GM21515 (cell line): ENCODE measurements around the gene DLG5.

ENCODE experiments used
- ATAC-seq: cut with Tn5 transposase; IDR thresholded peaks from one replicate; pipeline ENCODE4 v1.9.1; 2021; ENCODE audit not compliant: unreplicated experiment

Gene DLG5

DNA sequence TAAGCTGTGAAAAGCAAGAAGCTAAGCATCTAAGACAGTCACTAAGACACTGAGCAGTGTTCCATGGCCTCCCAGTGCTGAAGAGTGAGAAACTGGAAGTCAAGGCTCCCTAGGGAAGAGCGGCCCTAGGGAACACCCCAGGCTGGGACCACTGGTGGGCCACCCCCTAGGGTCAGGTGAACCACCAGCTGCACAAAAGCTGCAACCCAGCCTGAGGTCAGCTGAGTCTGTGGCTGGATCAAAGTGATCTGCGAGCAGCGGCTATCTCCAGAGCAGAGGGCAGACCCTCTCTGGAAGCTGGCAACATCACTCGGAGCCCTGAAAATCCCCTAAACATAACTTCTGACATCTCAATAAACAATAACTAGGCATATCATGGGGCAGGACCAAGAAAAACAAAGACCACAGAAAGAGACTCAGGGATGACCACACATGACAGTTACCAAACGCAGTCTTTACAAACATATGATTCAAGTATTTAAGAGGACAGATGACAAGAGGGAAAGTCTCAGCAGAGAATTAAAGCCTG, 125.8 kb downstream of the DLG5 start:
- ATAC-seq: no peak

DNA sequence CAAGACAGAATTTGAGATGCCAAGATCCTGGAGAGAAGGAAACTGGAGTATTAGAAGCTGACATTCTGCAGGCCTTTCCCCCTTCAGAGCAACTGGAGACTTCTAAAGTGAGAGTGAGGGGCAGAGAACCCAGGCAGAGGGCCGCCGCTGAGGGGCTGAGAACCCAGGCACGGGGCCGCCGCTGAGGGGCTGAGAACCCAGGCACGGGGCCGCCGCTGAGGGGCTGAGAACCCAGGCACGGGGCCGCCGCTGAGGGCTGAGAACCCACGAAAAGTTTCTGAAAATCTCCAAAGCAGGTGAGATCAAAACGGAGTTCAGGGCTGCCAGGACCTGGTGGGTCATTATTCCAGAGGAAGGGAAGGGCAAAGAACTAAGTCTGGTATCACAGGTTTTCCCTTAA, 126.2 kb downstream of the DLG5 start:
- ATAC-seq: no peak

DNA sequence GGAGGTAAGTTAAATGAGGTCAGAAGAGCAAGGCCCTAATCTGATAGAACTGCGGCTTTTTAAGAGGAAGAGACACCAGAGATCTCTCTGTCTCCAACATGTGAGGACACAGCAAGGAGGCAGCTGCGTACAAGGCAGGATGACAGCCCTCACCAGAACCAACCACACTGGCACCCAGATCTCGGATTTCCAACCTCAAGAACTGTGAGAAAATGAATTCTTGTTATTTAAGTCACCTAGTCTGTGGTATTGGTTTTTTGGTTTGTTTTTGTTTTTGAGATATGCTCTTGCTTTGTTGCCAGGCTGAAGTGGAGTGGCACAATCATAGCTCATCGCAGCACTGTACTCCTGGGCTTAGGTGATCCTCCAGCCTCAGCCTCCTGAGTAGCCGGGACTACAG, 127.2 kb downstream of the DLG5 start:
- ATAC-seq: no peak

DNA sequence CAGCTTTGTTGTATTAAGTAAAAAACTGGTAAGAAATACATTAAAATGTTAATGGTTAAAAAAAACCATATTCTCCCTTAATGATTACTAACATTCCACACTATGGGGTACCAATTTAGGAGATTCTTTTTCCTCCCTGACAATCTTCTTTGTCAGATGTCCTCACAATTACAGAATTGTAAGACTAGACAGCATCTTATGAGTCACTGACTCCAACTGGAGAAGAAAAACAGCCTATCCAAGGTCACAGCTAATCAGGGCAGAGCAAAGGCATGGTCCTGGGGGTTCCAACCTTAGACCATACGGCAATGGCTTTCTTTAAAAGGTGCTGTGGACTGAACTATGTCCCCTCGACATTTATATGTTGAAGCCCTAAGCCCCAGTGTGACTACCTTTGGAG, 127.6 kb downstream of the DLG5 start:
- ATAC-seq: no peak

DNA sequence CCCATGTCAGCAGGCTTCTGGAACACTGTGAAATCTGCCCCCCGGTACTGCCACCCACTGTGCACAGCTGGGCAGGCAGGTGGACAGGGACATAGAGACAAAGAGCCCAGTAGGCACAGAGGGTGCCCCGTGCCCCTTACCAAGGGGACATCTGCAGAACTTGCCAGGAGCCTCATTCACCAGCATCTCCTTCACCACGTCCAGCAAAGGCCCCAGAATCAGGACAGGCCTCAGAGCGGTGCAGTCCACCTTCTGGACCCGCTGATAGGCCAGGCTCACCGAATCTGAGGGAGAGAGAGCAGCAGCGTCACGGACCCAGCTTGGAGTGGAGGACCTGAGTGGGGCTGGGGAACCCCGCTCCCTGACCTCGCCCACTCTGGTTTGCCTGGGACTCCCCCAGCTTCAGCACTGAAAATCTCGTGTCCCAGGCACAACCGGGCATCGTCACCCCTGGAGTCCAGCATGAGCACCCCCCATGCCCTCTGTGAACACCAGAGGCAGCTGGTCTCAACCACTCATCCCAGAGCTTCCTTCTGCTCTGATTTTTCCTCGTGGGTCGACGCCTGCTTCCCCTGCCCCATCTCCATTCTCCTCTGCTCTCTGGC, 130.1 kb downstream of the DLG5 start:
- ATAC-seq: no peak

DNA sequence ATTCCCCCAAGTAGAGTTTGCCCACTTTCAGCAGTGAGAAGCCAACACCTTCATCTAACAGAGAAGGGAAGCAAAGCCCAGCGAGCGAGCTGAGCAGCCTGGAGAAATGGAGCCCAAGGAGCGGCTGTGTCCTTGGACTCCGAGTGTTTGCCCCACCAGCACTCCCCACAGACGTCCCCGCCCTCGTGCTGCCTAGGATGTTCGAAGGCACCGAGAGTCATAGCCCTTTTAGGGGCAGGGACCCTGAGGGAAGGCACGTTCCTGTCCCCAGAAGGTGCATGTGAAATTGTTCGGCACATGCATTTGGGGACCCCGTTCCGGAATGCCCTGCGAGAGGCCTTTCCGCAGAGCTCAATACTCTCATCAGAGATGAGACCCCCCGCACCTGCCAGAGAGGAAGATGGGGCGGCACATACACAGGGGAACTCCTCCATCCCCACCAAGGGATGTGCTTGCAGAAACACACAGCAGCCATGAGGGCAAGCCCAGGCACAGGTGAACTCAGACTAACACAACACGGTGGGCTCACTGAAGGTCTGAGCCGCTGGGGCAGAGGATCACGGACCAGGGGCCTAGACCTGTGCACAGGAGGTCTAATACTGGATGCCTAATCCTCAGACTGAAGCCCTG, 131.0 kb downstream of the DLG5 start:
- ATAC-seq: no peak

DNA sequence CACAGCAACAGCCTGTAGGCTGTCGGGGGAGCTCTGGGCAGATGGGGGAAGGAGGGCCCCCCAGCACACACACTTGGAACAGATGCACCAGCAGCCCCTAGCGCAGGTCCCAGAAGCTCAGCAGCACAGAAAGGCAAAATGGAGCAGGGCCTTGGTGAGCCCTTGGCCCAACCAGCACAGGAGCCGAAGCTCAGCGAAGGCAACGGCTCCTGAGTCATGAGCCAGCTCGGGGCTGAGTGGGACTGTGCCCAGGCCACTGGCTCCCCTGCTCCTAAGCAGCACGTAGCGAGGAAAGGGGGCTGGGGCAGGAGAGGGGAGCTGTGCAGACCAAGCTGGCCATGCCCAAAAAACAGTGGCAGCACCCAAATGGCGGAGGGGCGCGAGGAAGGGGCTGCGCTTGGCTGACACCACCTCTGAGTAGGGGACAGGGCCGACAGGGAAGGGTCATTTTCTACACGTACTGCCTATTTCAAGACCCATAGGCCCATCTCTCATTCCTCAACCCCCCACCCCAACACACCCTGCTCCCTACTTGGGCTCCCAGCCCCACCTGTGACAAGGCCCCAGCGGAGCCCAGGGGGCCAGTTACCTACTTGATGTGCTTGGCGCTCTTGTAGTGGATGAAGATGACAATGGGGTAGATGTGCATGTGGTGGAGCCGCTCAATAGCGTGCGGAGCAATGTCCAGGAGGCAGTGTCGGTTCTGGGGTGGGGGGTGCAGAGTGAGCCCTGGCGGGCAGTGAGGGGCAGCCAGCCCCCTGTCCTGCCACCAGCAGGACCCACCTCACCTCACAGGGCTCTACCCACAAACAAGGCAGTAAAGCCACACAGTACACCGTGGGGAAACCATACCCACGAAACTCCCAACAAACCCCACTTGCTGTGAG, 132.1 kb downstream of the DLG5 start:
- ATAC-seq: no peak

DNA sequence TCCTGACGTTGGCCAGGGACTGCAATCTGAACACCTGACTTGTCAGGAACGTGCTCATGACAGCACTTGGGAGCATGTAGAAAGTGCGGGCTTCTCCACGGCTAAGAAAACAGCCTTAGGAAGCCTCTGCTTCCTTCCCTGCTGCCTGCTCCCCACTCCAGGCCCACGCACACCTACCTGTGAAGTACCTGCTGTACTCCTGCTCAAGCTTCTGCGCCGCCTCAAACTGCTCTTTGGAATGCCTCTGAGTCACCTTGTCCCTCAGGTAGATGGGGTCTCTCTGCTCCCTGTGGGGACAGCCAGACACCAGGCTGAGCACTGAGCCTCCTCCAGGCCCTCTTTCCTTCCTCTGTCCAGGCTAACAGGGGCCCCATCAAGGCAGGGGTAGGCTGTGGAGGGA, 132.7 kb downstream of the DLG5 start:
- no peak for ATAC-seq

DNA sequence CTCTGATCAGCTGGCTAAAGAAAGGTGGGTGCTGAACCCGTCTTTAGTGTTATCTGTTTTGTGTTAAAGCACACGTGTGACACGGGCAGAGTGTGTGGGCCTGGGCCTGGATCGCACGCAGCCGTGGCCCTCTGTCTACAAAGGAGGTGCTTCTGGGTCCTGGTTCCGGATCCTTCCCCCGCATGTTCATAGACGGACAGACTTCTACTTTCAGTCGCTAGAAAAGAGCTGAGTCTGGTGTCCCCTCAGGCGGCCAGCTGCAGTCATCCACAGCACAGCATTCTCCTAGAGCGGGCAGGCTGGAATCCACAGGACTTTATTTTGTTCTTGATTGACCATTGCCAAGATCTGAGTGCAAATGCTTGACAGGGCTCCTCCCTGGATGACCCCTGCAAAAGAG, 134.4 kb downstream of the DLG5 start:
- ATAC-seq: no peak

DNA sequence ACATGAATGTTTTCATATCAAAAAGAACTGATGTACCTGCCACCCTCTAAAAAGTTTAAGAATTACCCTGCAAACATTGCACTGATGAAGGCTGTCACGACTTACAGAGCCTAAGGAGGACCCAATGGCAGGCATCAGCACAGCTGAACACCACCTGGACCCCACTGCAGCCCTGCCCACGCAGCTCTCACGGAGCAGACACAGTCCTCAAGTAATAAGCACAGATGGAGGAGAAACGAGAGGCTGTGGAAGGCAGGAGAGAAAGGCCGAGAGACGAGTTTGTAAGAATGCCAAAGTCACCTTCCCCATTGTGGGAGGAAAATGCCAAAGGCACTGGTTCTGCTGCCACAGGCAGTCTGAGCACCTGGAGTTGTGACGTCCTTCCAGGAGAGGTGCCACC, 135.0 kb downstream of the DLG5 start:
- no peak for ATAC-seq

DNA sequence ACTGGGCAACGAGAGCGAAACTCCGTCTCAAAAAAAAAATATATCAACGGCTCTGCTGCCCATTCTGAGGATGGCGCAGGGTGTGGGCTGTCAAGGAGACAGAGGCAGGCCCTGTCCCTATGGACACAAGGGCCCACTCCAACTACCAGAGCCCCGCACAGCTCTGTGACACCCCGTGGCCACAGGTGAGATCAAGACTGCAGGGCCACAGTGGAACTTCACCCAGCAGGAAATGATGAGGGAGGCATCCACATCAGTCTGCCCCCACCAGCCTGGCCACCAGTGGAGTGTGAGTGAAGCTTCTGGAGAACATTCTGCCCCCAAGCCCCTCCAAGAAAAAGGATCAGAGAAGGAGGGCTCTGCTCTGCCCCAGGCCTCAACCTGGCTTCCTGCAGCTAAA, 136.7 kb downstream of the DLG5 start:
- no peak for ATAC-seq

DNA sequence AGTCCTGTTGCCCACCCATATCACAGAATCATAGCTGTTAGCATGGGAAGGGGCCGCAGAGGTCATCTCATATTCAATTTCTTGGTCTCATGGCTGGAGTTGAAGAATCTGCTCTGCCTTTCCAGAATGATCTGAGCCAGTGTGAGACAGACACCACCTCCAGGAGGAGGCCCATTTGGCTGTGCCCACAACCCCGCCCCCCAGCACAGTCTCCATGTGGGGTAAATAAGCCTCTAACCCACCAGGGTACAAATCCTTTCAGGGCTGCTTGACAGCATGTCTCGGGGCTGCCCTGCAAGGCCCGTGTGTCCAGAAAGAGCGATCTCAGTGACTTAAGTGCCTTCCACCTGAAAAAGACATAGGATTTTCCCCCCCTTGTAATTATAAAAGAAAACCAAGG, 137.5 kb downstream of the DLG5 start:
- ATAC-seq: no peak

DNA sequence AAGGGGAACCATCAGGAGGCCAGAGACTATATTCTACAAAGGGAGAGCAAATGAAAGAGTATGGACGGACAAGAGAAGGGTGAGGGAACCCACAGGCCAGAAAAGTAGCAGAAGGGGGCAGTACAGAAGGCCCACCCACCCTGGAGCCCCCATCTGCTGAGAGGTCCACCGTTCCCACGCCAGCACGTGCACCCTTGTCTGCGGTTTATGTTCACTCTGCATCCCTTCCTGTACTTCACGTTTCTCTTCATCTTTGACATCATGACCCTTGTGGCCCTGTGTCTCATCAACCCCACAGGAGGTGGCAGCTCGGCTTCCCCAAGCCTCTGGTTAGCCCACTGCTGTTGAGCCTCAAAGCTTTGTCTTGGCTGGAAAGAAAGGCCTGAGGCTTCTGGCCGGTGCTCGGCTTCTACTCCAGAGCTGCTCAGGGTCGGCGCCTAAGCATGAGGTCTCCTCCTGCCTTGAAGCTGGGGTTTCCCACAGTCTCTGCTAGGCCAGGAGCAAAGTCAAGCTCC, 138.0 kb downstream of the DLG5 start:
- ATAC-seq: no peak

DNA sequence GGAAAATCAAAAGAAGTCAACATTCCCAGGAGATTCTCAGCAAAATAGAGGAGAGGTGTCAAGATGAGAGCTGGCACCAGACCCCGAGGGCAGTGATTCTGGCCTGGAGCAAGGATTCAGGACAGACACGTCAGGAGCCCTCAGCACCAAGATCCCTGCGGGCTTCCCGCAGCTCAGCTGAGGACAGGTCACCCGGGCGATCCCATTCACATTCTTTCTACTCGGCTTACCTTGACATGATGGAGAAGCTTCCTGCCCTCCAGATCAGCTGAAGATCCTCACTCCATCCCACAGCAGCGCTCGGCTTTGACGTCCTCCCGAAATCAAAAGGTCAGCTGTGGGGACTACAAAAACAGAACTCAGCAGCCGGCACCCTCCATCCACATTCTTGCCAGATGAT, 139.1 kb downstream of the DLG5 start:
- ATAC-seq: no peak

DNA sequence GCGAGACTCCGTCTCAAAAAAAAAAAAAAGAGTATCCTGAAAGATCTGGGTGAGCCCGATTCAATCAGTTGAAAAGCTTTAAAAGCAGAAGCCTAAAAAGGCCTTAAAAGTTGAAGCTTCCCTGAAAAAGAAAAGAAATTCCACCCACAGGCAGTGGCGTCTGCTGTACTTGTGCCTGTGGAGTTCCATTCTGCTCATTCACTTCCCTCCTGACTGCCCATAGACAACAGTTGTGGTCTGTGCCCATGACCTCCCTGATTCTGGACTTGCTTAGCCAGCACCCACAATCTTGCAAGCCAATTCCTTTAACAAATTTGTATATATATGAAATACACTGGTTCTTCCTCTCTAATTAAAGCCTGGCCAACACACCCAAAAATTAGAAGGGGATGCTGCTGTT, 141.7 kb downstream of the DLG5 start:
- no peak for ATAC-seq

DNA sequence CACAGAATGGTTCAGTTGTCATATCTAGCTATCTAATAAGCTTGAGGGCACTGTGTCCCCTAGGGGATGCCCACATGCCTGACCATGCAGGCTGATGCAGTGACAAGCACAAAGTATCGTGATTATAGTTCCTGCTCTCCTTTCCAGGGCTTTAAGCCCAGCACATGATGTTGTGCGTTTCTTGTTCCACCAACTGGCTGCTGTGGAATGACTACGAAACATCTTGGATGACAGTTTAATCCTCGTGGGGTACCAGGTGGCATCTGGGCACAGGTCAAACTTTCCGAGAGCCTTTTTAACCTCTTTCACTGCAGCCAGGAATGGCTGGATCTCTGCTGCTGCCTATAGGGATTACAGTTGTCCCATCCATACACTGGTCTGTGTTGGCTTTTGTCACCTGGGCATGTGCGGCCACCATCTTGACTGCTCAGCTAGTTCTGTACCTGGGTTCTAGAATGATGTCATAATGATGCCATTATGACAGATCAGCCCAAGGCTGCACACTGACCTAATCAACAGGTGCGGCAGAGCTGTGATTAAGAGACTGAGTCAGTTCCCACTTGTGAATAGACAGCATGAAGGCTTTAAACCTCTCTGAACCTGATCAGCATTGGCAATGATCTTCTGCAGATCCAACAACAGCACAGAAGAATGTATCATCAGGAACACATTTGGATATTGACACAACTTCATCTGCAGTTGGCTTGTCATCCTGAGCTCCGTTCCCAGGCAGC, 144.1 kb downstream of the DLG5 start:
- ATAC-seq: no peak

DNA sequence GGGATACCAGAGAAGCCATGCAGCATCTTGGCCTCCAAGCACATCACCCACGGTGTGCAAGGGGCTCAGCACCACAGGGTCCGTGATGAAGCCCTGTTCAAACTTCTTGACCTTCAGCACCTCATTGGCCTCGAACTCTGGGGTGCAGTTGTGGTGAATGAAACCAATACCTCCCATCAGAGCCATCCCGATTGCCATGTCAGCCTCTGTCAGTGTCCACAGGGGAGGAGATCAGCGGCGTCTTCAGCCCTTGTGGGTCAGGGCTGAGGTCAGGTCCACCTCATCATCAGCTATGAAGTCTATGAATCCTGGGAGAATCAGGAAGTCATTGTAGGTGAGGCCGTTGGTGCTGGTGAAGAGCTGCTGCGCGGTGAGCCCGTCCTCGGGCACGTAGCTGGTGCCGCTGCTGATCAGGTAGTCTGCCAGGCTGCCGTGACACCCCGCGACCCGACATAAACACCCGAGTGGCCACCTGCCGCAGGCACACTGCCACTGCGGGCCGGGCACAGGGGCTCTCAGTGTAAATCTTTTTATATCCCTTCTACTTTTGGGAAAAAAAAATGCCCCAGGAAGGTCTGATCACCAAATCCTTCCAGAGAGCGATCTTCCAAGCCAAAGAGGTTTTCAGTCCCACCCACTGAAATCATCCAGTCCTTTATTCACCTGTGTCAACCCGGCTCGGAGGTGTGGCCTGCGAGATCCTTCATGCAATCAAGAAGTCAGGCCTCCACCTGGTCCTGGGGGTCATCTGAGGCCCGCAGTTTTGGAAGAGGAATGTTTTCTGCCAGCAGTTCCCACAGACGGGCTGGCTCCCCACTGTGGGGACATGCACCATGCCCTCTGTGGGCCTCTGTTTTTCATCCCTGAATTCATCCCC, 144.9 kb downstream of the DLG5 start:
- ATAC-seq: no peak

DNA sequence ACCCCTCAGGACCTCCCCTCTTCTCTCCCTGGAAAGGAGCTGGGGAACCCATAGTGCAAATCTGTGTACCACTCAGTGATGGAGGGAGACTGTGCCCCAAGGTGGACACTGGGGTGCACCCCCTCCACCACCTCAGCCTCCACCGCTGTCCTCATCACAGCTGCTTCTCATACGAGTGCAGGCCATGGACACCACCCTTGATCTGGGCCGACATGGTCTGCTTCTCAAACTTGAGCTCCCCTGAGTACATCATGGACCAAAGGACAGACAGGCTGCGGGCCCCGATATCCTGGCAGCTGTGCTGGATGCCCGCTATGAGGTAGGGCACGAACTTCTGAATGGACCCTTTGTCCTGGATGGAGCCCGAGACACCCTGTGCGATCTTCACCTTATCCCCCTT, 146.4 kb downstream of the DLG5 start:
- no peak for ATAC-seq

DNA sequence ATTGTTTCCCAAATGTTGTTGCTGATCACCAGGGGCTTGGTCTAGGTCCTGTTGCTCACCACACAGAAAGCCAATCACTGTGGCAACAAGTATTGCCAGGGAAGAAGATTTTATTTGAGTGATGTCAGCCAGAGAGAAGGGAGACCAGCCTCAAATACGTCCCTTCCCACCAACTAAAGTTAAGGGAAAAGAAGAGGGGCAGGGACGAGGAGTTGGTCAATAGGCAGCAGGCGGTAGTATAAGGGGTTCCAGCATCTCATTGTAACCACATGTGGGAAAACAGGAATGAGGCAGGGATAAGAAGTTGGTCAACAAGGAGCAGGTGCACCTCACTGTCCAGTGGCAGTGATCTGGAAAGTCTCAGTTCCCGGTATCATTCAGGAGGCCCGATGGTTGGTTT, 150.1 kb downstream of the DLG5 start:
- ATAC-seq: no peak

DNA sequence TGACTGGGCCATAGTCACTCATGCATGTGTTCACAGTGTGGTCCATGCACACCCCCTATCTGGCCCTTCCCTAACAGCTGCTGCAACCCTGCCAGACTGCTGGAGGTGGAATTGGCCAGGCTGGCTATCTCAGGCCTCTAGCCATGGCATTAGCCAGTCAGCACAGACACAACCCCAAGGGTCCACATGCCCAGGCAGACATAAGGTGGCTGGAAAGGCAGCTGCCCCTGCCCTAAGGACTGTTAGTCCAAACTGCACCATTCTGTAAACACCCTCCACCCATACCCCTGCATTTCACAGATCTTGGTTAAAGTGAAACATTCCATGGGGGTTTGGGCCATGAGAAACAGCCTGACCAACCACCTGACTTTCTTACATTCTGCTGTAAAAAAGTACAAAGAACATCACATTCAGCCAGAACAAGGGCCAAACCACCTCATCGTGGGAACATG, 151.6 kb downstream of the DLG5 start:
- no peak for ATAC-seq
